ENCODE measurements around the gene FLYWCH2. TPM values are rescaled to one million over a fixed set of nuclear protein-coding genes. Genes with fewer than 3 reads are reported as not detected.

Gene FLYWCH2
- total RNA-seq, 2 experiments from 2014 or later = 23.9 to 38.7 TPM

- TF ChIP-seq CTCF (conservative IDR thresholded peaks at IDR 0.05; ENCODE audit: low read length) (peak; percentile 93), EZH2phosphoT487 (IDR thresholded peaks at IDR 0.05; ENCODE audit: borderline replicate concordance, low read depth, low read length) (no peak)
- Histone ChIP-seq H3K4me3 (ENCODE audit: low read depth, low read length, poor library complexity, severe bottlenecking) (peak overlapping the region; percentile 70), H3K36me3 (ENCODE audit: insufficient read depth, low read length) (no peaks in the 10 kb centered on the region), H3K9me2 (ENCODE audit: insufficient read depth, low read length) (no peaks in the 10 kb centered on the region), H3K4me1 (ENCODE audit: insufficient read depth, low read length, poor library complexity, severe bottlenecking) (peaks cover 7% of the 10 kb centered on the region), H3K27ac (ENCODE audit: low read depth, low read length, poor library complexity, severe bottlenecking) (peak overlapping the region; percentile 68), H4K20me1 (ENCODE audit: insufficient read depth, low read length) (no peaks in the 10 kb centered on the region), H3K4me2 (ENCODE audit: low read length) (peak overlapping the region; percentile 76), H3K9me3 (ENCODE audit: low read length) (no peaks in the 10 kb centered on the region), H3K79me2 (ENCODE audit: insufficient read depth, low read depth, low read length) (no peaks in the 10 kb centered on the region), H2AFZ (ENCODE audit: low read length) (peak overlapping the region; percentile 81)
- intact Hi-C loops (cut with micrococcal nuclease; ENCODE audit: unreplicated experiment) = loop anchor here (1.0 to 2.0 kb wide), 4 partner anchors 29 to 116 kb away; partner anchors contain the start of genes FLYWCH1 and SRRM2
- peak; percentile 92 for DNase-seq (ENCODE audit: low spot score)
- CTCF ChIA-PET (ENCODE audit: unreplicated experiment) = interaction anchor here (0.5 to 0.9 kb wide), 6 partner anchors 15 to 160 kb away, joined by 3 to 10 read pairs (median 4); partner anchors contain the start of gene FLYWCH2
- BruUV-seq (replicated peaks) = TSS peak; percentile 84
- POLR2A ChIA-PET = interaction anchor here (1.0 to 1.4 kb wide), 5 partner anchors 14 to 45 kb away, joined by 3 to 9 read pairs (median 4); partner anchors contain the start of genes FLYWCH1 and FLYWCH2
These were observed 14.8 kb upstream of the FLYWCH2 start for GRCh38 chr16:2867987-2868789.

DNA sequence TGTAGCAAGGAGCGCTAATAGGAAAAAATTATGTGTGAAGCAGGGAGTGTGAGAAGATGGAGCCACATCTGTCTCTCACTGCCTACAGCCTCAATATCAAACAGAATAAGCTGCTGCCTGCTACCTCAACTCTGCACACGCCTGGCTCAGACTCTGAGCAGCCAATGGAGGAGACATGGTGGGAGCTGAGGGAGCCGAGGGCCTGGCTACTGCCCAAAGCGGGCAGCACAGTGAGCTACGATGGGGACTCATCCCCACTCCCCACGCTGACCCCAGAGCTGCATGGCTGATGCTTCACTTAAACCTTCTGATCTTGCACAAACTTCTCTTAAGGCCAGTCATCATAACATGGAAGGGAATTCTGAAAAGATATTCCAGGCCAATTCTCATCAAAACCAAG lies 11.1 kb upstream of the FLYWCH2 start:
- Histone ChIP-seq H2AFZ (ENCODE audit: low read length) (no peak overlapping the region), H3K9me2 (ENCODE audit: insufficient read depth, low read length) (no peaks in the 10 kb centered on the region), H3K4me2 (ENCODE audit: low read length) (no peak overlapping the region), H3K36me3 (ENCODE audit: insufficient read depth, low read length) (no peaks in the 10 kb centered on the region), H3K4me1 (ENCODE audit: insufficient read depth, low read length, poor library complexity, severe bottlenecking) (peaks cover 7% of the 10 kb centered on the region), H3K9me3 (ENCODE audit: low read length) (no peaks in the 10 kb centered on the region), H3K79me2 (ENCODE audit: insufficient read depth, low read depth, low read length) (no peaks in the 10 kb centered on the region), H3K4me3 (ENCODE audit: low read depth, low read length, poor library complexity, severe bottlenecking) (no peak overlapping the region), H3K27ac (ENCODE audit: low read depth, low read length, poor library complexity, severe bottlenecking) (no peak overlapping the region), H4K20me1 (ENCODE audit: insufficient read depth, low read length) (no peaks in the 10 kb centered on the region)
- ChIA-PET CTCF (ENCODE audit: unreplicated experiment) (no interaction called here), POLR2A (interaction anchor here (0.6 kb wide), 2 partner anchors 15 to 156 kb away, joined by 4 to 8 read pairs; no protein-coding TSS in a partner anchor)
- TF ChIP-seq EZH2phosphoT487 (IDR thresholded peaks at IDR 0.05; ENCODE audit: borderline replicate concordance, low read depth, low read length) (no peak), CTCF (conservative IDR thresholded peaks at IDR 0.05; ENCODE audit: low read length) (no peak)
- intact Hi-C loops (cut with micrococcal nuclease; ENCODE audit: unreplicated experiment) = no loop called here
- no peak for DNase-seq (ENCODE audit: low spot score)
- no TSS peak for BruUV-seq (replicated peaks)

Data from OCI-LY7 (cell line).